Mesothelial cell of epicardium (in vitro differentiated cells): ENCODE measurements around the gene ARHGAP23. TPM values are rescaled to one million over a fixed set of nuclear protein-coding genes. Genes with fewer than 3 reads are reported as not detected.
"Not testable (repeated sequence)": the region's sequence is repeated elsewhere in the genome, so short reads cannot be mapped to it uniquely, and the experiment has no call there.

Source experiments
- DNase-seq, 2 experiments: peaks; one replicate each; pipeline ENCODE4 v3.0.0; 2021; ENCODE audit warnings: low spot score in 2 of 2; ENCODE audit not compliant: unreplicated experiment in 2 of 2
- H3K27ac Mint-ChIP-seq: 2 replicates; pipeline ENCODE4 v1.8.0; 2021; ENCODE audit warnings: mixed read lengths
- H3K27me3 Mint-ChIP-seq: 2 replicates; pipeline ENCODE4 v1.8.0; 2021; ENCODE audit warnings: low read depth, mixed read lengths
- H3K36me3 Mint-ChIP-seq: 2 replicates; pipeline ENCODE4 v1.8.0; 2021; ENCODE audit warnings: mixed read lengths
- H3K4me1 Mint-ChIP-seq: 2 replicates; pipeline ENCODE4 v1.8.0; 2021; ENCODE audit warnings: mixed read lengths
- H3K4me3 Mint-ChIP-seq: 2 replicates; pipeline ENCODE4 v1.8.0; 2021; ENCODE audit warnings: mild to moderate bottlenecking, moderate library complexity, mixed read lengths
- H3K9me3 Mint-ChIP-seq: 2 replicates; pipeline ENCODE4 v1.8.0; 2021; ENCODE audit warnings: mixed read lengths
- CTCF ChIP-seq: fragments of 200-600 bp; sonication (generic); IDR thresholded peaks from one replicate; pipeline ENCODE4 v1.5.0; 2021; ENCODE audit warnings: antibody characterized with exemption; ENCODE audit not compliant: unreplicated experiment
- total RNA-seq: library from RNA; stranded (reverse); gene quantifications from 3 replicates; pipeline ENCODE4 v1.2.1, GENCODE V29; 2021

ARHGAP23 gene
- total RNA-seq, 1 donor from 2014 or later: 89.1 TPM

GRCh38 chr17:38434178-38434665 lies 6.0 kb downstream of the ARHGAP23 start:
- Mint-ChIP-seq H3K27me3 (no peaks in the 10 kb centered on the region), H3K36me3 (peaks cover 2% of the 10 kb centered on the region), H3K4me1 (peaks cover 33% of the 10 kb centered on the region), H3K9me3 (no peaks in the 10 kb centered on the region), H3K4me3 (no peak overlapping the region), H3K27ac (no peak overlapping the region)
- no peak for TF ChIP-seq CTCF
- DNase-seq: no peak

GRCh38 chr17:38435795-38436194 lies 7.5 kb downstream of the ARHGAP23 start:
- Mint-ChIP-seq H3K9me3 (no peaks in the 10 kb centered on the region), H3K27me3 (no peaks in the 10 kb centered on the region), H3K27ac (peak overlapping the region; percentile 34), H3K36me3 (peaks cover 2% of the 10 kb centered on the region), H3K4me1 (peaks cover 19% of the 10 kb centered on the region), H3K4me3 (no peak overlapping the region)
- no peak for TF ChIP-seq CTCF
- no peak for DNase-seq

DNA sequence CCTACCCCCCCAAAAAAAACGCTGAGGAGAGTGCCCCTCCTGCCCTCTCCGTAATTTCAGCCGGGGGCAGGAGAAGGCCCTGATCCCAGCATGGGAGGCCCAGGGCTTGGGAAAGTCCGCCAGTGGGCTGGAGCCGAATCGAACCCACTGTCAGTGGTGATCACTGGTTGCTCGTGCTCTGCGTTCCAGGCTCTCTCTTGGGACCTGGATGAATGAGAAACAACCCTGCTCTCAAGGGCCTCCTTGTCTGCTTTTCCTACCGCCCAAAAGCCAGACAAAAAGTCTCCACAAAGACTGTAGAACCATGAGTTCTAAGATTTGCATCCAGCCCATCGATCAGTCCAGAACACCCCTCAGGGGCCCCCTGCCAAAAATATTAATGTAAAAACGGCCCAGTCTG lies 8.1 kb downstream of the ARHGAP23 start:
- DNase-seq: no peak
- no peak overlapping the region for H3K4me3 Mint-ChIP-seq
- peaks cover 2% of the 10 kb centered on the region for H3K36me3 Mint-ChIP-seq
- H3K9me3 Mint-ChIP-seq: no peaks in the 10 kb centered on the region
- no peaks in the 10 kb centered on the region for H3K27me3 Mint-ChIP-seq
- TF ChIP-seq CTCF: no peak
- peaks cover 23% of the 10 kb centered on the region for H3K4me1 Mint-ChIP-seq
- H3K27ac Mint-ChIP-seq: no peak overlapping the region

DNA sequence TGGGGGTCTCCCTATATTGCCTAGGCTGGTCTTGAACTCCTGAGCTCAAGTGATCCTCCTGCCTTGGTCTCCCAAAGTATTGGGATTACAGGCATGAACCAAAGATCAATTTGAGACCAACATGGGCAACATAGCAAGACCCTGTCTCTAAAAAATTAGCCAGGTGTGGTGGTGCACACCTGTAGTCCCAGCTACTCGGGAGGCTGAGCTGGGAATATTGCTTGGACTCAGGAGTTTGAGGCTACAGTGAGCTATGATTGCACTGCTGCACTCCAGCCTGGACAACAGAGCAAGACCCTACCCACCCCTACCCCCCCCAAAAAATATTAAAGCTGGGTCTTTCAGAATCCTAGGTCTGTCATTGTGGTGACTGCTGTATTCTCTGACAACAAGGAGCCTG lies 9.0 kb downstream of the ARHGAP23 start:
- peaks cover 26% of the 10 kb centered on the region for H3K4me1 Mint-ChIP-seq
- H3K9me3 Mint-ChIP-seq: not testable (repeated sequence)

DNA sequence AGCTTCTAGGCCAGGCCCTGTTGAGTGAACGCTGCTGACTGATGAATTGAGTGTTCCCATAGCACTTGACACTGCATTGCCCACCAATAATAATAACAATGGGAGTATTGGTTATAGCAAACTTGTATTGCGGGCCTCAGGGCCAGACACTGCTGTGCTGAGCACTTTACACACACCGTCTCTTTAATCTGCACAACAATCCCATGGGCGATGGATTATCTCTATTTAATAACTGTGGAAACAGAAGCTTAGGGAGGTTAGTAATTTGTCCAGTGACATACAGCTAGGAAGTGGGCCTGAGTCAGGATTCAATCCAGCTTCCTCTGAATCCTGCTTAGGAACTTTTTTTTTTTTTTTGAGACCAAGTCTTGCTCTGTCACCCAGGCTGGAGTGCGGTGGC lies 11.2 kb downstream of the ARHGAP23 start:
- Mint-ChIP-seq H3K9me3 (no peaks in the 10 kb centered on the region), H3K36me3 (peaks cover 2% of the 10 kb centered on the region), H3K27ac (no peak overlapping the region), H3K27me3 (no peaks in the 10 kb centered on the region), H3K4me1 (peaks cover 29% of the 10 kb centered on the region), H3K4me3 (no peak overlapping the region)
- DNase-seq: no peak
- no peak for TF ChIP-seq CTCF

More for the DNA sequence above, 9.0 kb downstream of the ARHGAP23 start:
- H3K4me3 Mint-ChIP-seq, H3K27ac Mint-ChIP-seq, H3K36me3 Mint-ChIP-seq, DNase-seq, H3K27me3 Mint-ChIP-seq: not testable (repeated sequence)

DNA sequence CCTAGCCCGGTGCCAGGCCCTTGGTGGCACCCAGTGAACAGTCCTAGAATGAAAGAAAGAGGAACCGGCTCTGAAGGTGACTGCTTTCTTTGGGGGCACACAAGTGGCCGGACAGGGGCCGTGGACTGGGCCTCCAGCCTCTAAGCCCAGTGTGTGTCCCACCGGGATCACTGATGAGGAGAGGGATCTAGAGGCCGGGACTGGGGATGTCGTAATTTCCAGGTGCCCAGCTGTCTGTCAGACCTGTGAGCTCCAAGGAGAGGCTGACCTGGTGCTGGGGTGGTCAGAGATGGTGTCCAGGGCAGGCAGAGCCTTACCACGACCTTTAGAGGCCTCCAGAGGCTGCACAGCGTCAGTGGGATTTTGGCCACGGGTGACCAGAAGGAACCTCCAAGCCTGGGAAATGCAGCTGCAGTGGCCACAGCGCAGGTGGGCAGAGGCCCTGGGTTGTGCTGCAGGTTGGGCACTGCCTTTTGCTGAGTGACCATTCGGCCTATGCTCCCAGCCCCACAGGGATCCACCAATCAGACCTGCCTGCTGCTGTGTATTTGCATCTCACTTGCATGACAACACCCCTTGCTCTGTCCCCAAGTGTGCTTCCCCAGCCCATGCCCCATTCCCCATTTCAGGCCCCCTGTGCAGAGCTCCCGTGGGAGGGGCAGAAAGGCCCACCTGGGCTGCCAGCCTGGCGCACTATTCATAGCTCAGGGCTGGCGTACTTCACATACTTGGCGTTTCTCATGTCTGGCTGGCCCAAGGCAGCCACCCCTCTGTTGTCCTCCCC lies 12.5 kb downstream of the ARHGAP23 start:
- Mint-ChIP-seq H3K4me1 (peaks cover 17% of the 10 kb centered on the region), H3K4me3 (no peak overlapping the region), H3K27me3 (no peaks in the 10 kb centered on the region), H3K36me3 (peaks cover 2% of the 10 kb centered on the region), H3K9me3 (no peaks in the 10 kb centered on the region), H3K27ac (no peak overlapping the region)
- no peak for TF ChIP-seq CTCF
- DNase-seq: no peak
